GM19452 (cell line): ENCODE data around the gene SLC6A18.

Experiments
- ATAC-seq: cut with Tn5 transposase; IDR thresholded peaks from one replicate; pipeline ENCODE4 v1.9.1; 2021; ENCODE audit not compliant: unreplicated experiment

Gene SLC6A18

DNA sequence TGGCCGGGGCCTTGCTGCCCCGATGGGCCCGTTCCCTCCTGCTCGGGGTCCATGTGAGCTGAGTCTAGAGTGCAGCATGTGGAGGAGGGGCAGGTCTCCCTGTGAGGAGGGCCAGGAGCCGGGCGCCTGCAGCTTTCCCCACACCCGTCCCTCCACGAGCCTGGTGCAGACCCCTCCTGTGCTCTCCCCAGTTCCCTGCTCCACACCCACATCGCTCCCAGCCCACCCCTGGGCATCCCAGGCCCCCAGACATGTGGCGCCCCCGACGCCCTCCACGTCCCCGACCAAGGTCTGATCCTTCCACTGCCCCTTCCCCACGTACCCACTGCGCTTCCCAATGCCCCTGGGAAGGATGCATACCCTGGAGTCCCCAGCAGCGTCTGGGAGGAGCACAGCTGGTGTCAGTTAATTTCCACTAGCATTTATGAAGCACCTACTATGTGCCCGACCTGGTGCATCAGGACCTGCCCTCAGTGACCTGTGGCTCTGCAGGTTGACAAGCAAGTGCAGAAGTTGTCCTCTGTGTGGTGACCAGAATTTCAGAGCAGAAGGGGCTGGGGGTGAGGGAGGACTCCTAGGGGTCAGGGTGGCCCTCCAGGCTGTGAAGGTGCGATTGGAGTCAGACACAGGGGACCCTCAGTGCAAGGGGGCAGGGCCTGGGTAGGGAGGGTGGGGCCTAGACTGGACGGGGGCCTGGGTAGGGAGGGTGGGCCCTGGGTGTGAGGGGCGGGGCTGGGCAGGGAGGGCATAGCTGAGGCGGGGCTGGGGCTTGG is 10.8 kb upstream of the SLC6A18 start:
- ATAC-seq = no peak

GRCh38 chr5:1214936-1215220 is 10.3 kb upstream of the SLC6A18 start:
- no peak for ATAC-seq

DNA sequence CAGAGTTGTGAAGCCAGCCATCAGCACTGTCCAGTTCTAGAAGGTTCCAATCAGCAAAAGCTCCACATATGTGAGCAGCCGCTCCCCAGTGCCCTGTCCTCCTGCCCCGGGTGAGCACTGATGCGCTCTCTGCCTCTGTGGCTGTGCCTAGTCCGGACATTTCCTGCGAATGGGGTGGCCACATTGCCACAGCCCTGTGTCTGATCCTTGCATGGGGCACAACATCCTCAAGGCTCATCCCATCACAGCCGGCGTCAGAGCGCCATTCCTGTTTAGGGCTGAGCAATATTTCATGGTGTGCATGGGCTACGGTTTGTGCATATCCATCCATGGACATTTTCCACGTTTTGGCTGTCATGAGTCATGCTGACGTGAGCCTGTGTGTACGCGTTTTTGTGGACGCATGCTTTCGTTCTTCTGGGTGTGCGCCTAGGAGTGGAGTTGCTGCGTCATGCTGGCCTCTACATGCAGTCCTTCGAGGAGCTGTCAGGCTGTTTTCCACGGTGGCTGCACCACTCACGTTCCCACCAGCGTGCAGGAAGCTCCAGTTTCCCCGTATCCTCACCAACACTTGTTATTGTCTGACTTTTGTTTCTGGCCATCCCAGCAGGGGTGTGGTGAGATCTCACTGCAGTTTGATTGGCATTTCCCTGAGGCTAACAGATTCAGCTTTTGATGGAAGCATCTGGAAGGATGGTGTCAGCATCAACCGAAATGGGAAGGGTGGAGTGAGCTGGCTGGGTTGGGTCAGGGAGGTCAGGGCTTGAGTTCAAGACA is 9.7 kb upstream of the SLC6A18 start:
- ATAC-seq = no peak

GRCh38 chr5:1216211-1216917 is 8.8 kb upstream of the SLC6A18 start:
- no peak for ATAC-seq

GRCh38 chr5:1216918-1217295 is 8.3 kb upstream of the SLC6A18 start:
- ATAC-seq = no peak

- no peak for ATAC-seq
Measured at GRCh38 chr5:1217596-1218206, 7.5 kb upstream of the SLC6A18 start.

DNA sequence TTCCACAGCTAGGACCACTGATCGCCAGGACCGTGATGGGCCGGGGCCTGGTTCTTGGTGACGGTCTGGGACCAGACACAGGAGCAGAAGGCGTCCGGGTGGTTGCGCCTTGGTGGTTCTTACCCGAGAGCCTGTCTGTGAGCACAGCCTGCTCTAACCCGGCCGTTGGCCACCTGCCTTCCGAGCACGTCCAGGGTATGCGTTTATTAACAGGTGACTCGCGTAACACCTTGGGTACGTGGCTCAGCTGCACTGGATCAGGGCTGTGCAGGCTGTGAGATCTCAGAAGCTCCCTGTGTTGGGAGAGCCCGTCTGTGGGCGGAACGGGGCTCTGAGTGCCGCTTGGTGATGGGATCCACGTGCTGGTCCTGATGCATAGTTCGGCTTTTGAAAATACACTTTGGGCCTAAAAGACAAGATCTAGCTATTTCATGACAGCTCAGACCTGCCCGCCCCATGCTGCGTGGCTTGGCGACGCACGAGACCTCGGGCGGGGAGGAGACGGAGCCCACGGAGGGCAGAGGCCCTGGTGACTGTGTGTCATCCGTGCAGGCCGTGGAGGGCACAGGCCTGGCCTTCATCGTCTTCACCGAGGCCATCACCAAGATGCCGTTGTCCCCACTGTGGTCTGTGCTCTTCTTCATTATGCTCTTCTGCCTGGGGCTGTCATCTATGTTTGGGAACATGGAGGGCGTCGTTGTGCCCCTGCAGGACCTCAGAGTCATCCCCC is 6.7 kb upstream of the SLC6A18 start:
- no peak for ATAC-seq

GRCh38 chr5:1219098-1219767 is 5.9 kb upstream of the SLC6A18 start:
- no peak for ATAC-seq

- ATAC-seq = no peak
Measured at GRCh38 chr5:1219768-1220100, 5.4 kb upstream of the SLC6A18 start.

GRCh38 chr5:1220351-1220750 is 4.8 kb upstream of the SLC6A18 start:
- ATAC-seq = no peak

GRCh38 chr5:1220831-1221230 is 4.3 kb upstream of the SLC6A18 start:
- no peak for ATAC-seq

- ATAC-seq = no peak
Measured at GRCh38 chr5:1221721-1222120, 3.5 kb upstream of the SLC6A18 start.

- no peak for ATAC-seq
Measured at GRCh38 chr5:1222147-1222546, 3.0 kb upstream of the SLC6A18 start.

DNA sequence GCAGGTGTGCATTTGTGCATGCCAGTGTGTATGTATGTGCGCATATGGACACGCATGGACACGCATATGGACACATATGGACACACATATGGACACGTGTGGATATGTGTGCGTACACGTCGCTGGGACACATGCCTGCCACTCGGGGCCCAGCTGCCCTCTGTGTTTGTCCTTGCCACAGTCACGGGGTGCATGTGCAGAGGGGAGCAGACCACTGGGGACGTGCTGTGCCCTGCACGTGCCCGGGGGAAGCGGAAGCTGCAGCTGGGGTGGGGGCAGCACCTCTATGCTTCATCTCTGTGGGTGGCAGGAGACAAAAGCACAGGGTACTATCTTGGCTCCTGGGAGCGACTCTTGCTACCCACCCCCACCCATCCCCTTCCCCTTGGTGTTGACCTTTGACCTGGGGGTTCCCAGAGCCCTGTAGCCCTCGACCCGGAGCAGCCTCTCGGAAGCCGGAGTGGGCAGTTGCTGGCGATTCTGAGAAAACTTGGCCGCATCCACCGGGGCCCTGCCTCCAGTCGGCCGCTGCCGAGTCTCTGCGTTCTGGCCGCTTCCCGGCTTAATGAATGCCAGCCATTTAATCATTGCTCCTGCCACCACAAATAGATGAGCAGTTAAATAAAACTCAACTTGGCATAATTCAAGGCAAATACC is 2.4 kb upstream of the SLC6A18 start:
- ATAC-seq = no peak

- ATAC-seq = no peak
Measured at GRCh38 chr5:1223278-1223670, 1.9 kb upstream of the SLC6A18 start.

DNA sequence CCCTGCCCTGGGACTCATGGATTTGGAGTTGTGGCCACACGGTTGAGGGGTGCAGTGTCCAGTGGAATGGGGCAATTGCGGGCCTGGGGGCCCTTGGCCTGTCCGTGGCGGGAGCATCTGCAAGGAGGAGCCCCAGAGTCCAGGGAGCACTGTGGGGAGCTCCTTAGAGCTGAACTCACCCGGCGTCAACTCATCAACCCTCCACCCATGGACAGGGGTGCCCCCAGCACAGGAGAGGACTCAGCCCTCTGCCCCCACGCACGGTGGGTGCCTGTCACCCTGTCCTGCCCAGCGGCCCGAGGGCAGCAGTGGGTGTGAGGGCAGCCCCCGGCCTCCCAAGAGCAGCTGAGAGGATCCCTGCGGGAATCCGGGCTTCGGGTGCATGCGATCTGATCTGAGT is 550 bp upstream of the SLC6A18 start:
- no peak for ATAC-seq

- ATAC-seq = no peak
Measured at GRCh38 chr5:1226231-1226630, 1.1 kb downstream of the SLC6A18 start.

- ATAC-seq = no peak
Measured at GRCh38 chr5:1226839-1227581, 1.8 kb downstream of the SLC6A18 start.

GRCh38 chr5:1227667-1228066 is 2.5 kb downstream of the SLC6A18 start:
- ATAC-seq = no peak
